PC-3 (cell line): ENCODE results near the gene COL4A3.

ENCODE experiments used
- EZH2 ChIP-seq: fragments of 300-600 bp; sonication (generic); IDR thresholded peaks from one replicate; pipeline ENCODE4 v1.6.1; 2017; ENCODE audit warnings: antibody characterized with exemption, mild to moderate bottlenecking, low read length; ENCODE audit not compliant: unreplicated experiment
- TF ChIP-seq, protein P1 (sequence below): fragments of 300-600 bp; sonication (generic); conservative IDR thresholded peaks from 2 replicates; pipeline ENCODE4 v1.5.1; 2017; ENCODE audit warnings: antibody characterized with exemption, low read depth, mild to moderate bottlenecking, low read length

DNA sequence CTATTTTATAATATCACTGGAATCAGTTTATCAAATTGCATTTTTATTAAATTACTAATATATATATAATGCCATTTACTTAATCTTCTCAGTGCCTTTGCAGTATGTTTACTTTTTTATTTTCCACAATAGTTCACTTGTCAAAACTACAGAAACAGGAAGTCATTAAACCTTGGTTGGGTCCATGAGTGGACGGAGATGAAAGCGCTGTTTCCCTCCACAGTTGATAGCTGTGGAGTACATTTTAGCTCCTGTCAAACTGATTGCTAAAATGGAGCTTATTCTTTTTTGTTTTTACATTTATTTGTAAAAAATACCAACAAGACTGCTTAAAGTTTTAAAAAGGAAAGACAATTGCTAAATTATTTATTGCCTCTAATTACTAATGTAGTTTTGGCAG is 179.8 kb downstream of the COL4A3 start:
- TF ChIP-seq, protein P1, sequence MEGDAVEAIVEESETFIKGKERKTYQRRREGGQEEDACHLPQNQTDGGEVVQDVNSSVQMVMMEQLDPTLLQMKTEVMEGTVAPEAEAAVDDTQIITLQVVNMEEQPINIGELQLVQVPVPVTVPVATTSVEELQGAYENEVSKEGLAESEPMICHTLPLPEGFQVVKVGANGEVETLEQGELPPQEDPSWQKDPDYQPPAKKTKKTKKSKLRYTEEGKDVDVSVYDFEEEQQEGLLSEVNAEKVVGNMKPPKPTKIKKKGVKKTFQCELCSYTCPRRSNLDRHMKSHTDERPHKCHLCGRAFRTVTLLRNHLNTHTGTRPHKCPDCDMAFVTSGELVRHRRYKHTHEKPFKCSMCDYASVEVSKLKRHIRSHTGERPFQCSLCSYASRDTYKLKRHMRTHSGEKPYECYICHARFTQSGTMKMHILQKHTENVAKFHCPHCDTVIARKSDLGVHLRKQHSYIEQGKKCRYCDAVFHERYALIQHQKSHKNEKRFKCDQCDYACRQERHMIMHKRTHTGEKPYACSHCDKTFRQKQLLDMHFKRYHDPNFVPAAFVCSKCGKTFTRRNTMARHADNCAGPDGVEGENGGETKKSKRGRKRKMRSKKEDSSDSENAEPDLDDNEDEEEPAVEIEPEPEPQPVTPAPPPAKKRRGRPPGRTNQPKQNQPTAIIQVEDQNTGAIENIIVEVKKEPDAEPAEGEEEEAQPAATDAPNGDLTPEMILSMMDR = no peak
- TF ChIP-seq EZH2 = no peak
